HepG2 (cell line): Measurements from ENCODE around the gene TPM1. TPM values are rescaled to one million over a fixed set of nuclear protein-coding genes. Genes with fewer than 3 reads are reported as not detected.

Source experiments
- ATAC-seq: fragments of 200-7000 bp; cut with Tn5 transposase; 3 replicates; pipeline ENCODE4 v1.9.1; 2020; ENCODE audit warnings: mild to moderate bottlenecking, moderate library complexity
- BruUV-seq: library from RNA; stranded (reverse); fragments of 400-500 nt; replicated peaks from 2 replicates; lab custom pipeline; 2021; lab: Mats Ljungman, UMichigan
- CTCF ChIA-PET: fragments of 300-600 bp; formaldehyde crosslinking; extraction: SDS; loops from one replicate; lab custom pipeline; 2021; ENCODE audit warnings: low total read pairs, inconsistent platforms, low intra/inter-chr PET ratio; lab: Yijun Ruan, JAX
- POLR2A ChIA-PET: fragments of 350-600 bp; sonication (Branson Sonifier 250); formaldehyde crosslinking; loops from one replicate; lab custom pipeline; 2020; ENCODE audit warnings: antibody characterized with exemption, inconsistent platforms; lab: Yijun Ruan, JAX
- DNase-seq: peaks from one replicate; pipeline ENCODE4 v3.0.0-alpha.2; 2015; ENCODE audit warnings: low spot score
- FAIRE-seq: peaks from 3 replicates; lab custom pipeline; 2011; peaks lifted over from hg19 to GRCh38; lab: Jason Lieb, UNC
- H2AFZ ChIP-seq: one replicate; pipeline ENCODE4 v1.6.1; 2011; ENCODE audit warnings: low read length, inconsistent platforms
- H3K27ac ChIP-seq: fragments of 300-600 bp; 3 replicates; pipeline ENCODE4 v1.8.0; 2011; ENCODE audit warnings: mixed run types, mild to moderate bottlenecking, mixed read lengths, low read length, inconsistent platforms; ENCODE audit not compliant: insufficient read depth; ENCODE audit errors: extremely low read length
- H3K27me3 ChIP-seq, 2 experiments: fragments of 200-600 bp in 1 of 2; 2 replicates in 1 of 2; 3 replicates in 1 of 2; pipeline versions ENCODE4 v1.6.0 to v1.8.0; 2011; ENCODE audit warnings: low read length in 2 of 2, mild to moderate bottlenecking in 2 of 2, moderate library complexity in 2 of 2, inconsistent platforms in 1 of 2; ENCODE audit not compliant: insufficient read depth in 2 of 2, control insufficient read depth in 1 of 2
- H3K36me3 ChIP-seq, 2 experiments: fragments of 200-600 bp in 1 of 2; replicated peaks in 1 of 2; 2 replicates in 1 of 2; 3 replicates in 1 of 2; pipeline versions ENCODE4 v1.5.1 to v1.8.0; 2011; ENCODE audit warnings: low read length in 2 of 2, inconsistent platforms in 1 of 2; ENCODE audit not compliant: insufficient read depth in 2 of 2, control insufficient read depth in 1 of 2
- H3K4me1 ChIP-seq: 2 replicates; pipeline ENCODE4 v1.5.1; 2012; ENCODE audit warnings: low read length, inconsistent platforms; ENCODE audit not compliant: insufficient read depth
- H3K4me2 ChIP-seq: 2 replicates; pipeline ENCODE4 v1.6.0; 2011; ENCODE audit warnings: low read depth, low read length, inconsistent platforms
- H3K4me3 ChIP-seq, 3 experiments: fragments of 200-600 bp in 1 of 3; sonication (generic), shearing (Covaris generic) in 1 of 3; replicated peaks in 1 of 3; 2 replicates each; pipeline ENCODE4 v1.5.1; 2011 to 2016; ENCODE audit warnings: low read length in 3 of 3, inconsistent platforms in 2 of 3, low read depth in 2 of 3, mild to moderate bottlenecking in 2 of 3, control low read depth in 1 of 3, mixed read lengths in 1 of 3; ENCODE audit not compliant: insufficient read depth in 1 of 3
- H3K79me2 ChIP-seq: one replicate; pipeline ENCODE4 v1.6.1; 2011; ENCODE audit warnings: low read length, inconsistent platforms; ENCODE audit not compliant: insufficient read depth
- H3K9ac ChIP-seq: 2 replicates; pipeline ENCODE4 v1.6.0; 2011; ENCODE audit warnings: mild to moderate bottlenecking, low read depth, low read length, inconsistent platforms; ENCODE audit not compliant: insufficient read depth
- H3K9me3 ChIP-seq: 2 replicates; pipeline ENCODE4 v1.5.1; 2012; ENCODE audit warnings: mild to moderate bottlenecking, low read length
- H4K20me1 ChIP-seq: 2 replicates; pipeline ENCODE4 v1.6.0; 2011; ENCODE audit warnings: inconsistent platforms, mild to moderate bottlenecking, low read length, moderate library complexity; ENCODE audit not compliant: insufficient read depth
- HNF4G ChIP-seq, 2 experiments: sonication (generic) in 1 of 2; formaldehyde crosslinking in 1 of 2; IDR thresholded peaks; 2 replicates each; pipeline versions ENCODE4 v1.4.0 to v1.6.1; 2011 to 2020; ENCODE audit warnings: borderline replicate concordance in 2 of 2, low read depth in 2 of 2, mild to moderate bottlenecking in 2 of 2, low read length in 1 of 2, missing genetic modification reagents in 1 of 2, moderate library complexity in 1 of 2
- KDM2A ChIP-seq: sonication (generic); formaldehyde crosslinking; IDR thresholded peaks from 2 replicates; pipeline ENCODE4 v1.4.0; 2020; ENCODE audit warnings: low read depth, missing genetic modification reagents, borderline replicate concordance
- KLF15 ChIP-seq: sonication (generic); formaldehyde crosslinking; IDR thresholded peaks from 2 replicates; pipeline ENCODE4 v1.8.1; 2023; ENCODE audit warnings: borderline replicate concordance, mild to moderate bottlenecking, inconsistent platforms, missing genetic modification reagents, mixed read lengths
- MIER3 ChIP-seq: IDR thresholded peaks from 2 replicates; pipeline ENCODE4 v1.6.1; 2016; ENCODE audit warnings: missing compliant biosample characterization, borderline replicate concordance
- SMAD3 ChIP-seq: sonication (generic); formaldehyde crosslinking; IDR thresholded peaks from 2 replicates; pipeline ENCODE4 v1.4.0; 2020; ENCODE audit warnings: missing genetic modification reagents
- TOPORS ChIP-seq: sonication (generic); formaldehyde crosslinking; IDR thresholded peaks from 2 replicates; pipeline ENCODE4 v1.8.0; 2023; ENCODE audit warnings: mild to moderate bottlenecking, missing genetic modification reagents
- ZKSCAN5 ChIP-seq: sonication (generic); formaldehyde crosslinking; IDR thresholded peaks from 2 replicates; pipeline ENCODE4 v1.5.1; 2020; ENCODE audit warnings: mild to moderate bottlenecking, missing genetic modification reagents
- ZNF225 ChIP-seq: sonication (generic); formaldehyde crosslinking; IDR thresholded peaks from 2 replicates; pipeline ENCODE4 v1.4.0; 2020; ENCODE audit warnings: mild to moderate bottlenecking, missing genetic modification reagents
- ZNF350 ChIP-seq: sonication (generic); formaldehyde crosslinking; IDR thresholded peaks from 2 replicates; pipeline ENCODE4 v1.4.0; 2020; ENCODE audit warnings: mild to moderate bottlenecking, low read depth, missing genetic modification reagents, borderline replicate concordance
- ZNF674 ChIP-seq: sonication (generic); formaldehyde crosslinking; IDR thresholded peaks from 2 replicates; pipeline ENCODE4 v1.5.0; 2020; ENCODE audit warnings: low read depth, mild to moderate bottlenecking, missing genetic modification reagents
- ZNF724P ChIP-seq: sonication (generic); formaldehyde crosslinking; IDR thresholded peaks from 2 replicates; pipeline ENCODE4 v1.8.0; 2022; ENCODE audit warnings: missing genetic modification reagents, borderline replicate concordance
- WGBS: methylation state at CpG from one replicate; pipeline ENCODE4 v1.1.6; 2017; ENCODE audit warnings: low lambda C conversion rate; 5-methylcytosine and 5-hydroxymethylcytosine counted together
- in situ Hi-C: cut with HindIII; loops from 2 replicates; pipeline ENCODE4 v1.10.0; 2017; ENCODE audit warnings: low pct_unique_long_range_greater_than_20kb; ENCODE audit not compliant: extremely low pct_ligation_motif_present
- intact Hi-C: fragments of 100-400 bp; cut with micrococcal nuclease; formaldehyde crosslinking; loops from one replicate; pipeline ENCODE4 v1.10.0; 2022; ENCODE audit not compliant: unreplicated experiment
- polyA plus RNA-seq, 8 experiments: library from polyadenylated mRNA; depleted of rRNA in 3 of 8; stranded (reverse) in 7 of 8; unstranded in 1 of 8; fragments of >200 nt; fragmentation: Illumina TruSeq in 4 of 8; extraction: Trizol in 4 of 8; gene quantifications; 2 replicates each; pipeline versions ENCODE4 v1.2.1 to v1.2.3, GENCODE V29; 2011 to 2016; ENCODE audit warnings: low read depth in 4 of 8, missing spikeins in 1 of 8, mixed read lengths in 1 of 8; ENCODE audit not compliant: insufficient read depth in 1 of 8
- total RNA-seq, 5 experiments: library from RNA; depleted of rRNA; stranded (reverse); fragments of >200 nt; fragmentation: Illumina TruSeq; extraction: Trizol; gene quantifications; 2 replicates each; pipeline ENCODE4 v1.2.3, GENCODE V29; 2016; ENCODE audit warnings: low read depth in 1 of 5
- TF ChIP-seq, protein P1 (sequence below): sonication (generic); formaldehyde crosslinking; IDR thresholded peaks from 2 replicates; pipeline ENCODE4 v1.4.0; 2020; ENCODE audit warnings: missing genetic modification reagents; ENCODE audit errors: not compliant biosample characterization
- TF ChIP-seq, protein P2 (sequence below): sonication (generic); formaldehyde crosslinking; IDR thresholded peaks from 2 replicates; pipeline ENCODE4 v1.4.0; 2020; ENCODE audit warnings: missing genetic modification reagents
- TF ChIP-seq, protein P3 (sequence below): sonication (generic); formaldehyde crosslinking; IDR thresholded peaks from 2 replicates; pipeline ENCODE4 v1.9.0; 2021; ENCODE audit warnings: mild to moderate bottlenecking, missing genetic modification reagents

TPM1 gene
- total and polyA plus RNA-seq, 2 of the 13 experiments (the other 11 are each of a cell fraction or from before 2014, with no cell fraction given), result 98.9 to 109 TPM

DNA sequence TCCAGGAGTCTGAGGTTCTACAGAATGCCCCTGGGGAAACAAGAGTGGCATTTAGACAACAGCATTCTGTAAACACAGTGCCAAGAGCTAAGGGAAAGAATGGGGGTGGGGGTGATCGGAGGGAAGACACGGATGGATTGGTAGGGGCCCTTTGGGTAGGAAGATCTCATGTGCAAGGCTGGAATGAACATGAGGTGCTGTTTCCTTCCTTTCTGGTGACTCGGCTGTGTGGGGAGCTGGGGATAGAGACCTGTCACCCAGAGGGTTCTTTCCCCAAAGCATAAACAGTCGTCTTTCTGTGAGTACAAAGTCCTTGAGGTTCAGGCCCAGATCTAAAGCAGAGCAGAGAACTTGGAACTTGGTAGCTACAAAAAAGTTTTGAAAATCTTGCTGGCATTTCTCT lies 11.7 kb downstream of the TPM1 start:
- Histone ChIP-seq H3K9ac (peak overlapping the region; percentile 56), H3K4me1 (peaks cover 73% of the 10 kb centered on the region), H3K36me3 (peaks cover 8 to 25% of the 10 kb centered on the region in 2 experiments), H3K27ac (peak overlapping the region; percentile 70), H2AFZ (no peak overlapping the region), H4K20me1 (no peaks in the 10 kb centered on the region), H3K27me3 (no peaks in the 10 kb centered on the region), H3K4me3 (peak overlapping the region in 2 of 3 experiments; percentile 24 to 37; a peak in 2 of 6 replicates), H3K79me2 (peaks cover 58% of the 10 kb centered on the region), H3K9me3 (no peaks in the 10 kb centered on the region), H3K4me2 (peak overlapping the region; percentile 77)
- ChIA-PET POLR2A (interaction anchor here (0.7 to 3.8 kb wide), 8 partner anchors 9 to 168 kb away, joined by 3 to 25 read pairs (median 4); partner anchors contain the start of gene TPM1), CTCF (no interaction called here)
- DNase-seq (no peak), ATAC-seq (peak; percentile 37), FAIRE-seq (no peak)
- 25% methylated on average over 4 of the region's 4 CpGs for WGBS
- in situ Hi-C loops, result no loop called here
- intact Hi-C loops, result no loop called here
- BruUV-seq, result no TSS peak
- TF ChIP-seq ZNF350 (CRISPR knock-in tag) (no peak), ZKSCAN5 (no peak), MIER3 (CRISPR knock-in tag) (no peak), TOPORS (CRISPR knock-in tag) (no peak), ZNF225 (no peak), KLF15 (CRISPR knock-in tag) (no peak), KDM2A (CRISPR knock-in tag) (no peak), ZNF674 (CRISPR knock-in tag) (no peak), HNF4G (IDR thresholded peaks at IDR 0.05; ENCODE audit: borderline replicate concordance, low read depth, low read length) (peak; percentile 21; the same call in 1 of the 2 replicates), HNF4G (CRISPR knock-in tag; IDR thresholded peaks at IDR 0.05; ENCODE audit: borderline replicate concordance, low read depth) (no peak), ZNF724P (CRISPR knock-in tag) (no peak), SMAD3 (CRISPR knock-in tag) (no peak)
- TF ChIP-seq, protein P1, sequence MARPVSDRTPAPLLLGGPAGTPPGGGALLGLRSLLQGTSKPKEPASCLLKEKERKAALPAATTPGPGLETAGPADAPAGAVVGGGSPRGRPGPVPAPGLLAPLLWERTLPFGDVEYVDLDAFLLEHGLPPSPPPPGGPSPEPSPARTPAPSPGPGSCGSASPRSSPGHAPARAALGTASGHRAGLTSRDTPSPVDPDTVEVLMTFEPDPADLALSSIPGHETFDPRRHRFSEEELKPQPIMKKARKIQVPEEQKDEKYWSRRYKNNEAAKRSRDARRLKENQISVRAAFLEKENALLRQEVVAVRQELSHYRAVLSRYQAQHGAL, result no peak
- TF ChIP-seq, protein P2, sequence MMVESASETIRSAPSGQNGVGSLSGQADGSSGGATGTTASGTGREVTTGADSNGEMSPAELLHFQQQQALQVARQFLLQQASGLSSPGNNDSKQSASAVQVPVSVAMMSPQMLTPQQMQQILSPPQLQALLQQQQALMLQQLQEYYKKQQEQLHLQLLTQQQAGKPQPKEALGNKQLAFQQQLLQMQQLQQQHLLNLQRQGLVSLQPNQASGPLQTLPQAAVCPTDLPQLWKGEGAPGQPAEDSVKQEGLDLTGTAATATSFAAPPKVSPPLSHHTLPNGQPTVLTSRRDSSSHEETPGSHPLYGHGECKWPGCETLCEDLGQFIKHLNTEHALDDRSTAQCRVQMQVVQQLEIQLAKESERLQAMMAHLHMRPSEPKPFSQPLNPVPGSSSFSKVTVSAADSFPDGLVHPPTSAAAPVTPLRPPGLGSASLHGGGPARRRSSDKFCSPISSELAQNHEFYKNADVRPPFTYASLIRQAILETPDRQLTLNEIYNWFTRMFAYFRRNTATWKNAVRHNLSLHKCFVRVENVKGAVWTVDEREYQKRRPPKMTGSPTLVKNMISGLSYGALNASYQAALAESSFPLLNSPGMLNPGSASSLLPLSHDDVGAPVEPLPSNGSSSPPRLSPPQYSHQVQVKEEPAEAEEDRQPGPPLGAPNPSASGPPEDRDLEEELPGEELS, result 0 out of 2 replicates have a peak, but pooled peaks have one; percentile 23
- TF ChIP-seq, protein P3, sequence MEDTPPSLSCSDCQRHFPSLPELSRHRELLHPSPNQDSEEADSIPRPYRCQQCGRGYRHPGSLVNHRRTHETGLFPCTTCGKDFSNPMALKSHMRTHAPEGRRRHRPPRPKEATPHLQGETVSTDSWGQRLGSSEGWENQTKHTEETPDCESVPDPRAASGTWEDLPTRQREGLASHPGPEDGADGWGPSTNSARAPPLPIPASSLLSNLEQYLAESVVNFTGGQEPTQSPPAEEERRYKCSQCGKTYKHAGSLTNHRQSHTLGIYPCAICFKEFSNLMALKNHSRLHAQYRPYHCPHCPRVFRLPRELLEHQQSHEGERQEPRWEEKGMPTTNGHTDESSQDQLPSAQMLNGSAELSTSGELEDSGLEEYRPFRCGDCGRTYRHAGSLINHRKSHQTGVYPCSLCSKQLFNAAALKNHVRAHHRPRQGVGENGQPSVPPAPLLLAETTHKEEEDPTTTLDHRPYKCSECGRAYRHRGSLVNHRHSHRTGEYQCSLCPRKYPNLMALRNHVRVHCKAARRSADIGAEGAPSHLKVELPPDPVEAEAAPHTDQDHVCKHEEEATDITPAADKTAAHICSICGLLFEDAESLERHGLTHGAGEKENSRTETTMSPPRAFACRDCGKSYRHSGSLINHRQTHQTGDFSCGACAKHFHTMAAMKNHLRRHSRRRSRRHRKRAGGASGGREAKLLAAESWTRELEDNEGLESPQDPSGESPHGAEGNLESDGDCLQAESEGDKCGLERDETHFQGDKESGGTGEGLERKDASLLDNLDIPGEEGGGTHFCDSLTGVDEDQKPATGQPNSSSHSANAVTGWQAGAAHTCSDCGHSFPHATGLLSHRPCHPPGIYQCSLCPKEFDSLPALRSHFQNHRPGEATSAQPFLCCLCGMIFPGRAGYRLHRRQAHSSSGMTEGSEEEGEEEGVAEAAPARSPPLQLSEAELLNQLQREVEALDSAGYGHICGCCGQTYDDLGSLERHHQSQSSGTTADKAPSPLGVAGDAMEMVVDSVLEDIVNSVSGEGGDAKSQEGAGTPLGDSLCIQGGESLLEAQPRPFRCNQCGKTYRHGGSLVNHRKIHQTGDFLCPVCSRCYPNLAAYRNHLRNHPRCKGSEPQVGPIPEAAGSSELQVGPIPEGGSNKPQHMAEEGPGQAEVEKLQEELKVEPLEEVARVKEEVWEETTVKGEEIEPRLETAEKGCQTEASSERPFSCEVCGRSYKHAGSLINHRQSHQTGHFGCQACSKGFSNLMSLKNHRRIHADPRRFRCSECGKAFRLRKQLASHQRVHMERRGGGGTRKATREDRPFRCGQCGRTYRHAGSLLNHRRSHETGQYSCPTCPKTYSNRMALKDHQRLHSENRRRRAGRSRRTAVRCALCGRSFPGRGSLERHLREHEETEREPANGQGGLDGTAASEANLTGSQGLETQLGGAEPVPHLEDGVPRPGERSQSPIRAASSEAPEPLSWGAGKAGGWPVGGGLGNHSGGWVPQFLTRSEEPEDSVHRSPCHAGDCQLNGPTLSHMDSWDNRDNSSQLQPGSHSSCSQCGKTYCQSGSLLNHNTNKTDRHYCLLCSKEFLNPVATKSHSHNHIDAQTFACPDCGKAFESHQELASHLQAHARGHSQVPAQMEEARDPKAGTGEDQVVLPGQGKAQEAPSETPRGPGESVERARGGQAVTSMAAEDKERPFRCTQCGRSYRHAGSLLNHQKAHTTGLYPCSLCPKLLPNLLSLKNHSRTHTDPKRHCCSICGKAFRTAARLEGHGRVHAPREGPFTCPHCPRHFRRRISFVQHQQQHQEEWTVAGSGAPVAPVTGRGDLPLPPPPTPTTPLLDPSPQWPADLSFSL (CRISPR knock-in tag), result no peak
